Gastroesophageal sphincter (tissue), 4 donors: ENCODE results near the gene CCP110. TPM values are rescaled to one million over a fixed set of nuclear protein-coding genes. Genes with fewer than 3 reads are reported as not detected.

Source experiments
- ATAC-seq: fragments of 150-250 bp; one replicate; pipeline ENCODE4 v1.9.1; 2016; ENCODE audit warnings: mild to moderate bottlenecking, moderate library complexity
- H3K27ac ChIP-seq, 4 donors: fragments of 200-600 bp; sonication (generic) in 3 of 4; 1 replicate in 3 of 4; 2 replicates in 1 of 4; pipeline ENCODE4 v1.5.1; 2016 to 2019
- H3K27me3 ChIP-seq: fragments of 200-600 bp; sonication (generic); one replicate; pipeline ENCODE4 v1.5.1; 2019
- H3K36me3 ChIP-seq, 2 donors: fragments of 200-600 bp; sonication (generic); one replicate each; pipeline ENCODE4 v1.5.1; 2019; ENCODE audit warnings: control low read depth in 1 of 2
- H3K4me1 ChIP-seq, 3 donors: fragments of 200-600 bp; sonication (generic); 1 replicate in 2 of 3; 2 replicates in 1 of 3; pipeline ENCODE4 v1.5.1; 2016 to 2019; ENCODE audit warnings: control low read depth in 2 of 3
- H3K4me3 ChIP-seq, 2 donors: fragments of 200-600 bp; sonication (generic); one replicate each; pipeline ENCODE4 v1.5.1; 2019; ENCODE audit warnings: mild to moderate bottlenecking in 1 of 2, moderate library complexity in 1 of 2
- H3K9me3 ChIP-seq, 3 donors: fragments of 200-600 bp; sonication (generic); one replicate each; pipeline ENCODE4 v1.5.1; 2017 to 2019; ENCODE audit warnings: control low read depth in 2 of 3
- CTCF ChIP-seq, 4 experiments: fragments of 200-600 bp in 2 of 4; fragments of 450-650 bp in 2 of 4; sonication (generic) in 1 of 4; IDR thresholded peaks; one replicate each; pipeline ENCODE4 v1.5.1; 2017 to 2019; ENCODE audit warnings: antibody characterized with exemption in 4 of 4, mild to moderate bottlenecking in 2 of 4, moderate library complexity in 2 of 4
- EP300 ChIP-seq: sonication (generic); formaldehyde crosslinking; IDR thresholded peaks from one replicate; pipeline ENCODE4 v1.6.1; 2017; ENCODE audit warnings: antibody characterized with exemption, mild to moderate bottlenecking
- POLR2A ChIP-seq, 2 donors: fragments of 450-650 bp; IDR thresholded peaks; one replicate each; pipeline ENCODE4 v1.6.1; 2017; ENCODE audit warnings: antibody characterized with exemption in 2 of 2, mild to moderate bottlenecking in 2 of 2, moderate library complexity in 1 of 2
- POLR2AphosphoS5 ChIP-seq: sonication (generic); formaldehyde crosslinking; IDR thresholded peaks from one replicate; pipeline ENCODE4 v1.6.1; 2017; ENCODE audit warnings: antibody characterized with exemption
- WGBS, 2 donors: methylation state at CpG; one replicate each; pipeline ENCODE4 v1.1.5; 2018; ENCODE audit warnings: low coverage in 1 of 2; 5-methylcytosine and 5-hydroxymethylcytosine counted together
- total RNA-seq, 4 donors: library from RNA; depleted of rRNA; stranded (reverse); fragments of >200 nt; gene quantifications; one replicate each; pipeline ENCODE4 v1.1.0, GENCODE V29; 2016

The CCP110 gene
- total RNA-seq, 4 donors from 2014 or later = 15.9 to 19.1 (median 17.5) TPM

- Histone ChIP-seq H3K9me3 (no peaks in the 10 kb centered on the region), H3K27me3 (no peaks in the 10 kb centered on the region), H3K27ac (no peak overlapping the region), H3K4me1 (peaks cover 0 to 21% (median 0%) of the 10 kb centered on the region in 3 donors), H3K36me3 (peaks cover 0 to 99% of the 10 kb centered on the region in 2 donors), H3K4me3 (no peak overlapping the region)
- 65 to 78% methylated on average over 7 to 8 of the region's 10 CpGs for WGBS, 2 donors
- no peak for TF ChIP-seq EP300
- no peak for TF ChIP-seq POLR2A (IDR thresholded peaks at IDR 0.05)
- no peak for TF ChIP-seq POLR2AphosphoS5
- no peak for ATAC-seq
Measured at GRCh38 chr16:19582050-19582831, 58.5 kb downstream of the CCP110 start.

GRCh38 chr16:19583665-19584300, 60.0 kb downstream of the CCP110 start:
- ATAC-seq = no peak
- no peaks in the 10 kb centered on the region for H3K27me3 ChIP-seq
- peaks cover 0 to 93% of the 10 kb centered on the region in 2 donors for H3K36me3 ChIP-seq
- peaks cover 0 to 12% (median 0%) of the 10 kb centered on the region in 3 donors for H3K4me1 ChIP-seq
- H3K27ac ChIP-seq = no peak overlapping the region
- TF ChIP-seq CTCF (IDR thresholded peaks at IDR 0.05) (peak; percentile 58 to 77 (median 64)), POLR2A (IDR thresholded peaks at IDR 0.05) (no peak)
- H3K4me3 ChIP-seq = no peak overlapping the region
- no peaks in the 10 kb centered on the region for H3K9me3 ChIP-seq
- WGBS, 2 donors = 46 to 54% methylated on average over 5 of the region's 5 CpGs

GRCh38 chr16:19588661-19589060, 64.9 kb downstream of the CCP110 start:
- ATAC-seq = no peak
- H3K27ac ChIP-seq = peak overlapping the region in 1 of 4 donors; percentile 59
- H3K4me1 ChIP-seq = peaks cover 0 to 23% (median 0%) of the 10 kb centered on the region in 3 donors
- H3K27me3 ChIP-seq = no peaks in the 10 kb centered on the region
- H3K9me3 ChIP-seq = no peaks in the 10 kb centered on the region
- TF ChIP-seq POLR2AphosphoS5 (no peak), EP300 (no peak), CTCF (IDR thresholded peaks at IDR 0.05) (no peak), POLR2A (IDR thresholded peaks at IDR 0.05) (no peak)
- peaks cover 0 to 68% of the 10 kb centered on the region in 2 donors for H3K36me3 ChIP-seq
- WGBS, 2 donors = 21 to 31% methylated on average over 5 of the region's 5 CpGs
- H3K4me3 ChIP-seq = no peak overlapping the region

- peaks cover 0 to 68% of the 10 kb centered on the region in 2 donors for H3K36me3 ChIP-seq
- no peak for TF ChIP-seq POLR2A (IDR thresholded peaks at IDR 0.05)
- no peak for TF ChIP-seq EP300
- TF ChIP-seq POLR2AphosphoS5 = no peak
- TF ChIP-seq CTCF (IDR thresholded peaks at IDR 0.05) = no peak
- no peaks in the 10 kb centered on the region for H3K9me3 ChIP-seq
- 73 to 78% methylated on average over 4 to 5 of the region's 5 CpGs for WGBS, 2 donors
- ATAC-seq = no peak
- peak overlapping the region in 3 of 4 donors; percentile 55 to 59 (median 56) for H3K27ac ChIP-seq
- peaks cover 0 to 23% (median 0%) of the 10 kb centered on the region in 3 donors for H3K4me1 ChIP-seq
- no peak overlapping the region for H3K4me3 ChIP-seq
- H3K27me3 ChIP-seq = no peaks in the 10 kb centered on the region
Measured at GRCh38 chr16:19589106-19589505, 65.4 kb downstream of the CCP110 start.

GRCh38 chr16:19589771-19590302, 66.1 kb downstream of the CCP110 start:
- no peaks in the 10 kb centered on the region for H3K27me3 ChIP-seq
- H3K4me1 ChIP-seq = peaks cover 0 to 24% (median under 1%) of the 10 kb centered on the region in 3 donors
- WGBS, 2 donors = 19 to 22% methylated on average over 4 to 5 of the region's 8 CpGs
- peak; percentile 86 for ATAC-seq
- H3K4me3 ChIP-seq = no peak overlapping the region
- TF ChIP-seq POLR2AphosphoS5 = peak; percentile 24
- TF ChIP-seq EP300 = no peak
- H3K36me3 ChIP-seq = peaks cover 0 to 65% of the 10 kb centered on the region in 2 donors
- H3K27ac ChIP-seq = peak overlapping the region; percentile 24 to 59 (median 56)
- H3K9me3 ChIP-seq = no peaks in the 10 kb centered on the region
